IMR-90 (cell line): Measurements from ENCODE around the gene NOS1. TPM values are rescaled to one million over a fixed set of nuclear protein-coding genes. Genes with fewer than 3 reads are reported as not detected.

Experiments used
- ATAC-seq: fragments of 200-7000 bp; cut with Tn5 transposase; 2 replicates; pipeline ENCODE4 v1.9.1; 2020; ENCODE audit warnings: low read depth, mild to moderate bottlenecking, moderate library complexity
- BruUV-seq: library from RNA; stranded (reverse); fragments of 400-500 nt; replicated peaks from 2 replicates; lab custom pipeline; 2021; lab: Mats Ljungman, UMichigan
- CTCF ChIA-PET: fragments of 300-600 bp; formaldehyde crosslinking; extraction: SDS; loops from one replicate; lab custom pipeline; 2021; ENCODE audit warnings: antibody characterized with exemption; lab: Yijun Ruan, JAX
- POLR2A ChIA-PET: fragments of 300-600 bp; sonication (Branson Sonifier 250); formaldehyde crosslinking; loops from one replicate; lab custom pipeline; 2022; ENCODE audit warnings: antibody characterized with exemption; ENCODE audit not compliant: unreplicated experiment; lab: Charles Lee
- DNase-seq: peaks from one replicate; pipeline ENCODE4 v3.0.0; 2013
- H2AFZ ChIP-seq: replicated peaks from 2 replicates; pipeline ENCODE3; 2013; ENCODE audit warnings: low read length, mild to moderate bottlenecking; ENCODE audit not compliant: poor library complexity
- H2AK5ac ChIP-seq: 2 replicates; pipeline ENCODE4 v1.6.1; 2013; ENCODE audit warnings: low read depth, low read length, inconsistent platforms
- H2AK9ac ChIP-seq: replicated peaks from 2 replicates; pipeline ENCODE3; 2013; ENCODE audit warnings: mild to moderate bottlenecking, low read depth, low read length, moderate library complexity; ENCODE audit not compliant: poor library complexity
- H2BK120ac ChIP-seq: 2 replicates; pipeline ENCODE4 v1.6.1; 2013; ENCODE audit warnings: low read depth, low read length, inconsistent platforms
- H2BK15ac ChIP-seq: 3 replicates; pipeline ENCODE4 v1.6.1; 2013; ENCODE audit warnings: low read depth, low read length, inconsistent platforms
- H2BK20ac ChIP-seq: 2 replicates; pipeline ENCODE4 v1.6.1; 2013; ENCODE audit warnings: low read depth, mild to moderate bottlenecking, inconsistent platforms, low read length, moderate library complexity
- H2BK5ac ChIP-seq: 2 replicates; pipeline ENCODE4 v1.6.1; 2013; ENCODE audit warnings: mild to moderate bottlenecking, low read depth, low read length, inconsistent platforms; ENCODE audit not compliant: poor library complexity, severe bottlenecking
- H3K14ac ChIP-seq: replicated peaks from 2 replicates; pipeline ENCODE4 v1.6.1; 2013; ENCODE audit warnings: low read depth, low read length, inconsistent platforms
- H3K18ac ChIP-seq: 2 replicates; pipeline ENCODE4 v1.6.1; 2013; ENCODE audit warnings: low read depth, low read length, control low read depth
- H3K23ac ChIP-seq: 2 replicates; pipeline ENCODE4 v1.6.1; 2013; ENCODE audit warnings: low read depth, low read length, inconsistent platforms
- H3K27ac ChIP-seq: 2 replicates; pipeline ENCODE4 v1.5.1; 2013; ENCODE audit warnings: mild to moderate bottlenecking, control low read depth, low read length; ENCODE audit not compliant: insufficient read depth
- H3K27me3 ChIP-seq: 2 replicates; pipeline ENCODE4 v1.6.1; 2013; ENCODE audit warnings: low read length; ENCODE audit not compliant: control insufficient read depth, insufficient read depth
- H3K36me3 ChIP-seq: 2 replicates; pipeline ENCODE4 v1.6.1; 2013; ENCODE audit warnings: low read length, mixed read lengths; ENCODE audit not compliant: control insufficient read depth, insufficient read depth
- H3K4ac ChIP-seq: 2 replicates; pipeline ENCODE4 v1.6.1; 2013; ENCODE audit warnings: low read depth, low read length, inconsistent platforms
- H3K4me1 ChIP-seq: 2 replicates; pipeline ENCODE4 v1.6.1; 2013; ENCODE audit warnings: low read length, mixed read lengths; ENCODE audit not compliant: control insufficient read depth, insufficient read depth
- H3K4me2 ChIP-seq: 2 replicates; pipeline ENCODE4 v1.6.1; 2013; ENCODE audit warnings: low read depth, mild to moderate bottlenecking, control low read depth, low read length, moderate library complexity
- H3K4me3 ChIP-seq: 2 replicates; pipeline ENCODE4 v1.5.1; 2013; ENCODE audit warnings: low read depth, mild to moderate bottlenecking, control low read depth, low read length, moderate library complexity; ENCODE audit not compliant: insufficient read depth
- H3K56ac ChIP-seq: 2 replicates; pipeline ENCODE4 v1.6.1; 2013; ENCODE audit warnings: low read length, inconsistent platforms; ENCODE audit not compliant: insufficient read depth; ENCODE audit errors: extremely low read depth
- H3K79me1 ChIP-seq, 2 experiments: 2 replicates each; pipeline ENCODE4 v1.6.1; 2013; ENCODE audit warnings: low read length in 2 of 2, inconsistent platforms in 1 of 2, low read depth in 1 of 2
- H3K9ac ChIP-seq: 2 replicates; pipeline ENCODE4 v1.6.1; 2013; ENCODE audit warnings: low read depth, low read length, control low read depth
- H3K9me1 ChIP-seq: 2 replicates; pipeline ENCODE4 v1.6.1; 2013; ENCODE audit warnings: low read length, inconsistent platforms; ENCODE audit not compliant: insufficient read depth
- H3K9me3 ChIP-seq: 2 replicates; pipeline ENCODE4 v1.6.1; 2013; ENCODE audit warnings: low read length; ENCODE audit not compliant: control insufficient read depth, insufficient read depth
- H4K20me1 ChIP-seq: 2 replicates; pipeline ENCODE4 v1.6.1; 2013; ENCODE audit warnings: low read length, inconsistent platforms; ENCODE audit not compliant: insufficient read depth
- H4K5ac ChIP-seq: 2 replicates; pipeline ENCODE4 v1.6.1; 2013; ENCODE audit warnings: mild to moderate bottlenecking, low read depth, low read length, control low read depth
- H4K8ac ChIP-seq, 2 experiments: 2 replicates each; pipeline ENCODE4 v1.6.1; 2013; ENCODE audit warnings: low read depth in 2 of 2, low read length in 2 of 2, control low read depth in 1 of 2, inconsistent platforms in 1 of 2
- H4K91ac ChIP-seq: 2 replicates; pipeline ENCODE4 v1.6.1; 2013; ENCODE audit warnings: low read depth, low read length, inconsistent platforms; ENCODE audit not compliant: insufficient read depth
- BHLHE40 ChIP-seq: fragments of 150-350 bp; IDR thresholded peaks from 2 replicates; pipeline ENCODE4 v1.6.1; 2016; ENCODE audit warnings: mild to moderate bottlenecking, low read depth, low read length
- CHD1 ChIP-seq: IDR thresholded peaks from 2 replicates; pipeline ENCODE4 v1.6.1; 2012; ENCODE audit warnings: low read depth, low read length, improper control_type of control experiment
- MXI1 ChIP-seq: IDR thresholded peaks from 2 replicates; pipeline ENCODE4 v1.6.1; 2012; ENCODE audit warnings: low read depth, mild to moderate bottlenecking, low read length, moderate library complexity, borderline replicate concordance
- NFE2L2 ChIP-seq: fragments of 150-350 bp; IDR thresholded peaks from 2 replicates; pipeline ENCODE4 v1.6.1; 2016; ENCODE audit warnings: low read depth, mild to moderate bottlenecking, low read length
- WGBS, 2 experiments: methylation state at CpG; one replicate each; pipeline versions ENCODE4 v1.1.5 to v1.1.7; 2013; ENCODE audit warnings: missing lambda C conversion rate in 2 of 2; ENCODE audit not compliant: insufficient read length in 1 of 2; ENCODE audit errors: extremely low coverage in 2 of 2; 5-methylcytosine and 5-hydroxymethylcytosine counted together
- dilution Hi-C: fragments of 300-500 bp; cut with HindIII; formaldehyde crosslinking; loops from one replicate; pipeline ENCODE4 v1.14.3; 2018; ENCODE audit warnings: low sequenced_read_pairs; ENCODE audit not compliant: unreplicated experiment
- in situ Hi-C: fragments of 300-500 bp; cut with MboI; formaldehyde crosslinking; loops from 3 replicates; pipeline ENCODE4 v1.14.3; 2019; ENCODE audit warnings: low sequenced_read_pairs, inconsistent platforms, mixed read lengths
- intact Hi-C: fragments of 100-400 bp; cut with micrococcal nuclease; formaldehyde crosslinking; loops from 2 replicates; pipeline ENCODE4 v1.10.0; 2022
- polyA plus RNA-seq, 3 experiments: library from polyadenylated mRNA; depleted of rRNA; stranded (reverse); fragments of >200 nt; gene quantifications; 2 replicates each; pipeline ENCODE4 v1.2.3, GENCODE V29; 2012; ENCODE audit warnings: low replicate concordance in 1 of 3
- total RNA-seq: library from RNA; depleted of rRNA; stranded (reverse); fragments of >200 nt; gene quantifications from 2 replicates; pipeline ENCODE4 v1.2.3, GENCODE V29; 2012

The NOS1 gene
- total and polyA plus RNA-seq, 2 of the 4 experiments (the other 2 are of a cell fraction), result 0.09 TPM; not detected in 1

DNA sequence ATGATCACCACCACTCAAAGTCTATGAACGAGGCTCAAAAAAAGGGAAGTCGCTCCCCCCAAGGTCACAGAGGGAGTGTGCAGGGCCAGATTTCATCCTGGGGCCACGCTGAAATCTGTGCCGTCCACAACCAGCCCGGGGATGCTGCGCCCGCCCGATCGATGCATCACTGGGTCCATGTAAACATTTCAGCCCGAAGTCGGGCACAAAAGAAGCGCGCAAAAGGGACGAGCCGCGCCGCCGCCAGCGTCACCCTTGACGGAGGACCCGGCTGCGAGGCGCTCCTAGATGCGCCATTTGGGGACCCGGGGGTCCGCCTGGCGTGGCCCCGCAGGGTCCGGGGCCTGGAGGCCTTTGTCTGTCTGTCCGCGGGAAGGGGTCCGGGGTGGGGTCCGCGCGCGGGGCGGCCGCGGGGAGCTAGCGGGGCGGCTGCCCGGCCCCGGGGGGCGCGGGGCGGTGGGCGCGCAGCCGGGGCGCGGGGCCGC is 171.7 kb downstream of the NOS1 start:
- DNase-seq (peak; percentile 45), ATAC-seq (peak; percentile 55)
- Histone ChIP-seq H3K36me3 (peaks cover 3% of the 10 kb centered on the region; the same call in 1 of the 2 replicates), H3K23ac (no peak overlapping the region), H4K5ac (no peak overlapping the region), H4K8ac (no peak overlapping the region), H2BK15ac (no peak overlapping the region), H3K9ac (peak overlapping the region; percentile 65), H3K56ac (no peak overlapping the region), H3K14ac (no peak overlapping the region), H2AK5ac (no peak overlapping the region), H4K91ac (no peak overlapping the region), H2BK5ac (peak overlapping the region; percentile 36), H3K18ac (no peak overlapping the region), H3K4ac (no peak overlapping the region), H3K9me1 (no peaks in the 10 kb centered on the region), H2BK20ac (no peak overlapping the region), H3K79me1 (peaks cover 10 to 24% of the 10 kb centered on the region in 2 experiments), H2BK120ac (no peak overlapping the region), H2AK9ac (peak overlapping the region; percentile 94), H3K4me3 (peak overlapping the region; percentile 81), H3K9me3 (no peaks in the 10 kb centered on the region), H3K4me1 (no peaks in the 10 kb centered on the region), H2AFZ (peak overlapping the region; percentile 100), H3K27ac (peak overlapping the region; percentile 0; the same call in 1 of the 2 replicates), H3K4me2 (peak overlapping the region; percentile 65), H4K20me1 (peaks cover 9% of the 10 kb centered on the region; the same call in 1 of the 2 replicates), H3K27me3 (no peaks in the 10 kb centered on the region)
- intact Hi-C loops, result loop anchor here (2.0 kb wide), 1 partner anchor 19 kb away; no protein-coding TSS in a partner anchor
- ChIA-PET POLR2A (no interaction called here), CTCF (no interaction called here)
- TF ChIP-seq CHD1, result 0 out of 2 replicates have a peak, but pooled peaks have one; percentile 50
- TF ChIP-seq BHLHE40, result no peak
- no peak for TF ChIP-seq NFE2L2
- peak; percentile 26; the same call in 1 of the 2 replicates for TF ChIP-seq MXI1
- WGBS, 2 experiments, result 1% methylated on average over 22 of the region's 52 CpGs; no CpG with 5 or more reads in 1 of the 2 experiments
- dilution Hi-C loops, result no loop called here
- in situ Hi-C loops, result no loop called here
- BruUV-seq, result no TSS peak
